Breast epithelium (tissue), 3 donors: ENCODE results near the gene CAMK4.

Experiments
- POLR2A ChIP-seq: fragments of 450-650 bp; IDR thresholded peaks from one replicate; pipeline ENCODE4 v1.6.1; 2016; ENCODE audit warnings: antibody characterized with exemption, mild to moderate bottlenecking, moderate library complexity
- TF ChIP-seq, protein P1 (sequence below), 3 donors: fragments of 450-650 bp; IDR thresholded peaks; one replicate each; pipeline ENCODE4 v1.5.1; 2016 to 2017; ENCODE audit warnings: antibody characterized with exemption in 3 of 3, mild to moderate bottlenecking in 3 of 3, moderate library complexity in 3 of 3

- TF ChIP-seq, protein P1, sequence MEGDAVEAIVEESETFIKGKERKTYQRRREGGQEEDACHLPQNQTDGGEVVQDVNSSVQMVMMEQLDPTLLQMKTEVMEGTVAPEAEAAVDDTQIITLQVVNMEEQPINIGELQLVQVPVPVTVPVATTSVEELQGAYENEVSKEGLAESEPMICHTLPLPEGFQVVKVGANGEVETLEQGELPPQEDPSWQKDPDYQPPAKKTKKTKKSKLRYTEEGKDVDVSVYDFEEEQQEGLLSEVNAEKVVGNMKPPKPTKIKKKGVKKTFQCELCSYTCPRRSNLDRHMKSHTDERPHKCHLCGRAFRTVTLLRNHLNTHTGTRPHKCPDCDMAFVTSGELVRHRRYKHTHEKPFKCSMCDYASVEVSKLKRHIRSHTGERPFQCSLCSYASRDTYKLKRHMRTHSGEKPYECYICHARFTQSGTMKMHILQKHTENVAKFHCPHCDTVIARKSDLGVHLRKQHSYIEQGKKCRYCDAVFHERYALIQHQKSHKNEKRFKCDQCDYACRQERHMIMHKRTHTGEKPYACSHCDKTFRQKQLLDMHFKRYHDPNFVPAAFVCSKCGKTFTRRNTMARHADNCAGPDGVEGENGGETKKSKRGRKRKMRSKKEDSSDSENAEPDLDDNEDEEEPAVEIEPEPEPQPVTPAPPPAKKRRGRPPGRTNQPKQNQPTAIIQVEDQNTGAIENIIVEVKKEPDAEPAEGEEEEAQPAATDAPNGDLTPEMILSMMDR (IDR thresholded peaks at IDR 0.05) = no peak
- TF ChIP-seq POLR2A = no peak
These were observed 162.6 kb downstream of the CAMK4 start for GRCh38 chr5:111386832-111387162.
